IPS-18a (cell line): ENCODE results near the gene CTBP2.

Experiments
- H3K27ac ChIP-seq: one replicate; pipeline ENCODE4 v1.5.1; 2013; ENCODE audit warnings: low read length
- H3K27me3 ChIP-seq: one replicate; pipeline ENCODE4 v1.6.1; 2013; ENCODE audit warnings: mild to moderate bottlenecking, low read length; ENCODE audit not compliant: control insufficient read depth, insufficient read depth
- H3K36me3 ChIP-seq: one replicate; pipeline ENCODE4 v1.6.1; 2013; ENCODE audit warnings: low read depth, low read length; ENCODE audit not compliant: control insufficient read depth
- H3K4me1 ChIP-seq: one replicate; pipeline ENCODE4 v1.6.1; 2013; ENCODE audit warnings: low read depth, low read length; ENCODE audit not compliant: control insufficient read depth
- H3K4me3 ChIP-seq: one replicate; pipeline ENCODE4 v1.5.1; 2013; ENCODE audit warnings: low read length
- H3K9ac ChIP-seq: one replicate; pipeline ENCODE4 v1.6.1; 2013; ENCODE audit warnings: mild to moderate bottlenecking, low read length, moderate library complexity
- H3K9me3 ChIP-seq: one replicate; pipeline ENCODE4 v1.6.1; 2013; ENCODE audit warnings: low read depth, low read length; ENCODE audit not compliant: control insufficient read depth

CTBP2 gene

GRCh38 chr10:125052146-125052545 lies 108.2 kb downstream of the CTBP2 start:
- H3K27me3 ChIP-seq = no peaks in the 10 kb centered on the region
- H3K4me1 ChIP-seq = peaks cover 25% of the 10 kb centered on the region
- H3K4me3 ChIP-seq = no peak overlapping the region
- no peaks in the 10 kb centered on the region for H3K36me3 ChIP-seq
- H3K9me3 ChIP-seq = no peaks in the 10 kb centered on the region
- H3K9ac ChIP-seq = no peak overlapping the region
- no peak overlapping the region for H3K27ac ChIP-seq

- no peak overlapping the region for H3K27ac ChIP-seq
- no peaks in the 10 kb centered on the region for H3K27me3 ChIP-seq
- peaks cover 16% of the 10 kb centered on the region for H3K4me1 ChIP-seq
- no peaks in the 10 kb centered on the region for H3K9me3 ChIP-seq
- no peak overlapping the region for H3K9ac ChIP-seq
- no peak overlapping the region for H3K4me3 ChIP-seq
- no peaks in the 10 kb centered on the region for H3K36me3 ChIP-seq
Measured at GRCh38 chr10:125050383-125050782, 110.0 kb downstream of the CTBP2 start.

- no peaks in the 10 kb centered on the region for H3K27me3 ChIP-seq
- H3K9me3 ChIP-seq = no peaks in the 10 kb centered on the region
- H3K27ac ChIP-seq = no peak overlapping the region
- H3K4me3 ChIP-seq = no peak overlapping the region
- H3K4me1 ChIP-seq = peaks cover 12% of the 10 kb centered on the region
- no peaks in the 10 kb centered on the region for H3K36me3 ChIP-seq
- no peak overlapping the region for H3K9ac ChIP-seq
Measured at GRCh38 chr10:125049216-125049881, 111.0 kb downstream of the CTBP2 start.

GRCh38 chr10:125048094-125048864 lies 112.1 kb downstream of the CTBP2 start:
- no peaks in the 10 kb centered on the region for H3K36me3 ChIP-seq
- no peak overlapping the region for H3K9ac ChIP-seq
- H3K27ac ChIP-seq = no peak overlapping the region
- H3K4me3 ChIP-seq = no peak overlapping the region
- no peaks in the 10 kb centered on the region for H3K27me3 ChIP-seq
- H3K4me1 ChIP-seq = peaks cover 17% of the 10 kb centered on the region
- H3K9me3 ChIP-seq = no peaks in the 10 kb centered on the region

- H3K4me3 ChIP-seq = no peak overlapping the region
- no peaks in the 10 kb centered on the region for H3K9me3 ChIP-seq
- peaks cover 38% of the 10 kb centered on the region for H3K4me1 ChIP-seq
- no peak overlapping the region for H3K27ac ChIP-seq
- H3K27me3 ChIP-seq = no peaks in the 10 kb centered on the region
- no peak overlapping the region for H3K9ac ChIP-seq
- H3K36me3 ChIP-seq = no peaks in the 10 kb centered on the region
Measured at GRCh38 chr10:125043841-125044658, 116.3 kb downstream of the CTBP2 start.

GRCh38 chr10:125041856-125042506 lies 118.4 kb downstream of the CTBP2 start:
- Histone ChIP-seq H3K27me3 (no peaks in the 10 kb centered on the region), H3K9me3 (no peaks in the 10 kb centered on the region), H3K9ac (no peak overlapping the region), H3K27ac (no peak overlapping the region), H3K4me1 (peaks cover 41% of the 10 kb centered on the region), H3K36me3 (peaks cover 6% of the 10 kb centered on the region), H3K4me3 (no peak overlapping the region)

GRCh38 chr10:125039354-125039769 lies 121.0 kb downstream of the CTBP2 start:
- Histone ChIP-seq H3K4me3 (no peak overlapping the region), H3K36me3 (peaks cover 22% of the 10 kb centered on the region), H3K4me1 (peaks cover 45% of the 10 kb centered on the region), H3K27ac (no peak overlapping the region), H3K27me3 (no peaks in the 10 kb centered on the region), H3K9me3 (no peaks in the 10 kb centered on the region), H3K9ac (no peak overlapping the region)

- H3K36me3 ChIP-seq = peaks cover 22% of the 10 kb centered on the region
- H3K9me3 ChIP-seq = no peaks in the 10 kb centered on the region
- no peak overlapping the region for H3K27ac ChIP-seq
- H3K9ac ChIP-seq = no peak overlapping the region
- H3K27me3 ChIP-seq = no peaks in the 10 kb centered on the region
- no peak overlapping the region for H3K4me3 ChIP-seq
- peaks cover 40% of the 10 kb centered on the region for H3K4me1 ChIP-seq
Measured at GRCh38 chr10:125038637-125039036, 121.7 kb downstream of the CTBP2 start.

GRCh38 chr10:125037145-125037877 lies 123.1 kb downstream of the CTBP2 start:
- H3K27ac ChIP-seq = no peak overlapping the region
- no peaks in the 10 kb centered on the region for H3K27me3 ChIP-seq
- H3K4me3 ChIP-seq = no peak overlapping the region
- peaks cover 22% of the 10 kb centered on the region for H3K36me3 ChIP-seq
- peaks cover 33% of the 10 kb centered on the region for H3K4me1 ChIP-seq
- H3K9me3 ChIP-seq = no peaks in the 10 kb centered on the region
- H3K9ac ChIP-seq = no peak overlapping the region

- no peaks in the 10 kb centered on the region for H3K9me3 ChIP-seq
- H3K27me3 ChIP-seq = no peaks in the 10 kb centered on the region
- H3K9ac ChIP-seq = no peak overlapping the region
- no peak overlapping the region for H3K4me3 ChIP-seq
- H3K27ac ChIP-seq = no peak overlapping the region
- H3K4me1 ChIP-seq = peaks cover 24% of the 10 kb centered on the region
- peaks cover 22% of the 10 kb centered on the region for H3K36me3 ChIP-seq
Measured at GRCh38 chr10:125035588-125036295, 124.6 kb downstream of the CTBP2 start.
